CD4-positive, alpha-beta T cell treated with Interferon gamma for 1 hour (primary cell): Measurements from ENCODE around the gene RANBP3L.
"Not testable (repeated sequence)": the region's sequence is repeated elsewhere in the genome, so short reads cannot be mapped to it uniquely, and the experiment has no call there.

ENCODE experiments used
- DNase-seq: peaks from one replicate; pipeline ENCODE4 v3.0.0-alpha.2; 2020

Gene RANBP3L

DNA sequence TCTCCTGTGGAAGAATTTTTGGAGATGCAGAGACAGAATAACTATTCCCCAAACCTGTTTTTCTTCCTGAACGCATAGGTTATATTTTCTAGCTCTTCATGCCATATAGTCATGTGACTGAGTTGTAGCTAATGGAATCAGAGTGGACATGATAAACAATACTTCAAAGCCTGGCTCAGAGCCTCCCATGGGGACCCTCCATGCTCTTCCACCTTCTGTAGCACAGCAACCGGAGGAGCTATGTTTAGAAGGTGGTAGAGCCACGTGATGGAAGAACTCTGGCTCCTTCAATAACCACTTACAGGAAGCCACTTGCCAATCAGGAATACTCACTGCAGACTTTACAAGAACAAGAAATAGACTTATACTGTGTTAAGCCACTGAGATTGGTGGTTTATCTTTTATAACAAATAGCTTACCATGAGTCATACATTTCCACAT lies 99.2 kb downstream of the RANBP3L start:
- no peak for DNase-seq

DNA sequence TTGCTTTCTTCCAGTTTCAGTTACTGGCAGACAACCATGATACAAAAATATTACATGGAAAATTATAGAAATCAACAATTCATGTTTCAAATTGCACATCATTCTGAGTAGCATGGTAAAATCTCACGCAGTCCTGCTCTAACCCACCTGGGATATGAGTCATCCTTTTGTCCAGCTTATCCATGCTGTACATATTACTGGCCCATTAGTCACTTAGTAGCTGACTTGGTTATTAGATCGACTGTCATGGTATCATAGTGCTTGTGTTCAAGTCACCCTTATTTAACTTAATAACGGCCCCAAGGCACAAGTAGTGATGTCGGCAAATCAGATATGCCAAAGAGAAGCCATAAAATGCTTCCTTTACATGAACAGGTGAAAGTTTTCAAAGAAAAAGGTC lies 101.2 kb downstream of the RANBP3L start:
- no peak for DNase-seq

DNA sequence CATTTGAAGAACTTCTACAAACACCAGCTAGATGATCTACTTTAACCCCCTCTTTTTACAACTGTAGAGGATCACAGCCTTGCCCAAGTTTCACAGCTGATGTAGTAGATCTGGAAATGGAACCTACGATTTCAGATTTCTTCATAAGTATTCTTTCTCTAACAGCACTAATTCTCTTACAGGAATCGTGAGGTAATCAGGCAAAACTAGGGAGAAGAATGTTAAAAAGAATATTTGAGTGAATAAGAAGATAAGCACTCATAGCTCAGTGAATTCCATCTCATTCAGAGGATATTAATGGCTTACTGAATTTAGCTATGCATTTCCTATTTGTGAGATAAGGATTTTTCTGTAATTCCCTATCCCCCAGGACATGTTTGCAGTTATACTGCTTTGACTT lies 102.1 kb downstream of the RANBP3L start:
- no peak for DNase-seq

DNA sequence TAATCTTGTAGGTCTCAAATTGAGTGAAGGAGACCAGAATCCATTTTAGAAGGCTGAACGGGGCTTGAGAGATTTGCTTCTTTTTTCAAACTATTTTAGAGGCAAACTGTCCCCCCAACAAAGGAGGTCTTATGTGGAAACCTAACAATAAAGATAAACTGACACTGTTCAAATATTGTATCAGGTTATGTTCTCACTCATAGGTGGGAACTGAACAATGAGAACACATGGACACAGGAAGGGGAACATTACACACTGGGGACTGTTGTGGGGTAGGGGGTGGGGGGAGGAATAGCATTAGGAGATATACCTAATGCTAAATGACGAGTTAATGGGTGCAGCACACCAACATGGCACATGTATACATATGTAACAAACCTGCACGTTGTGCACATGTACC lies 102.9 kb downstream of the RANBP3L start:
- DNase-seq = not testable (repeated sequence)
